HG02840 (cell line): Measurements from ENCODE around the gene RREB1.

ENCODE experiments used
- ATAC-seq: cut with Tn5 transposase; IDR thresholded peaks from one replicate; pipeline ENCODE4 v1.9.1; 2021; ENCODE audit warnings: mild to moderate bottlenecking, moderate library complexity, moderate number of reproducible peaks; ENCODE audit not compliant: unreplicated experiment, low FRiP score

RREB1 gene

GRCh38 chr6:7124114-7124513 is 16.4 kb downstream of the RREB1 start:
- ATAC-seq, result no peak

GRCh38 chr6:7124636-7125035 is 16.9 kb downstream of the RREB1 start:
- no peak for ATAC-seq

- no peak for ATAC-seq
Measured at GRCh38 chr6:7125290-7125689, 17.5 kb downstream of the RREB1 start.

- no peak for ATAC-seq
Measured at GRCh38 chr6:7126754-7127153, 19.0 kb downstream of the RREB1 start.

GRCh38 chr6:7127680-7128079 is 19.9 kb downstream of the RREB1 start:
- no peak for ATAC-seq

- ATAC-seq, result no peak
Measured at GRCh38 chr6:7129360-7129759, 21.6 kb downstream of the RREB1 start.

GRCh38 chr6:7129784-7130569 is 22.2 kb downstream of the RREB1 start:
- no peak for ATAC-seq

GRCh38 chr6:7131390-7131789 is 23.6 kb downstream of the RREB1 start:
- no peak for ATAC-seq

GRCh38 chr6:7132398-7133035 is 24.8 kb downstream of the RREB1 start:
- no peak for ATAC-seq

- ATAC-seq, result no peak
Measured at GRCh38 chr6:7134999-7135745, 27.4 kb downstream of the RREB1 start.

GRCh38 chr6:7135755-7136154 is 28.0 kb downstream of the RREB1 start:
- no peak for ATAC-seq

- peak; percentile 42 for ATAC-seq
Measured at GRCh38 chr6:7136859-7137334, 29.1 kb downstream of the RREB1 start.

- ATAC-seq, result peak; percentile 42
Measured at GRCh38 chr6:7137335-7138045, 29.7 kb downstream of the RREB1 start.

GRCh38 chr6:7138046-7138531 is 30.3 kb downstream of the RREB1 start:
- no peak for ATAC-seq

GRCh38 chr6:7138921-7139358 is 31.2 kb downstream of the RREB1 start:
- ATAC-seq, result no peak

GRCh38 chr6:7139835-7140470 is 32.2 kb downstream of the RREB1 start:
- ATAC-seq, result no peak

- ATAC-seq, result peak; percentile 54
Measured at GRCh38 chr6:7140631-7141378, 33.0 kb downstream of the RREB1 start.

GRCh38 chr6:7142228-7142801 is 34.6 kb downstream of the RREB1 start:
- ATAC-seq, result no peak

- no peak for ATAC-seq
Measured at GRCh38 chr6:7142918-7143475, 35.2 kb downstream of the RREB1 start.
